Body of pancreas (tissue), 4 donors: Measurements from ENCODE around the gene GATB.

Source experiments
- POLR2A ChIP-seq, 3 donors: fragments of 450-650 bp; IDR thresholded peaks; one replicate each; pipeline ENCODE4 v1.6.1; 2016; ENCODE audit warnings: antibody characterized with exemption in 3 of 3, mild to moderate bottlenecking in 2 of 3
- TF ChIP-seq, protein P1 (sequence below), 7 experiments: fragments of 450-650 bp in 4 of 7; fragments of 200-600 bp in 3 of 7; sonication (generic) in 3 of 7; IDR thresholded peaks; one replicate each; pipeline ENCODE4 v1.5.1; 2016 to 2019; ENCODE audit warnings: antibody characterized with exemption in 7 of 7

DNA sequence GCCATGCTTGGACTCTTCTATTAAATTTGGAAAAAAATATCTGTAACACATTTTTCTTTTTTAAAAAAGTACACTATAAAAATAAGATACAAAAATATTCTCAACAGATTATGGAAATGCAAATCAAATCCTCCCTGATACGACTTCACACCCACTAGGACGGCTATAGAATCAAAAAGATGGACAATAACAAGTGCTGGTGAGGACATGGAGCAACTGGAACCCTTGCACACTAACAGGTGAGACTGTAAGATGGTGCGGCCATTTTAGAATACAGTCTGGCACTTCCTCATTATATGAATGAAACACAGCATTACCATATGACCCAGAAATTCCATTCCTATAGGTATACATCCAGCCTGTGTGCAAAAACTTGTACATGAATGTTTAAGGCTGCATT is 83.6 kb downstream of the GATB start:
- TF ChIP-seq, protein P1, sequence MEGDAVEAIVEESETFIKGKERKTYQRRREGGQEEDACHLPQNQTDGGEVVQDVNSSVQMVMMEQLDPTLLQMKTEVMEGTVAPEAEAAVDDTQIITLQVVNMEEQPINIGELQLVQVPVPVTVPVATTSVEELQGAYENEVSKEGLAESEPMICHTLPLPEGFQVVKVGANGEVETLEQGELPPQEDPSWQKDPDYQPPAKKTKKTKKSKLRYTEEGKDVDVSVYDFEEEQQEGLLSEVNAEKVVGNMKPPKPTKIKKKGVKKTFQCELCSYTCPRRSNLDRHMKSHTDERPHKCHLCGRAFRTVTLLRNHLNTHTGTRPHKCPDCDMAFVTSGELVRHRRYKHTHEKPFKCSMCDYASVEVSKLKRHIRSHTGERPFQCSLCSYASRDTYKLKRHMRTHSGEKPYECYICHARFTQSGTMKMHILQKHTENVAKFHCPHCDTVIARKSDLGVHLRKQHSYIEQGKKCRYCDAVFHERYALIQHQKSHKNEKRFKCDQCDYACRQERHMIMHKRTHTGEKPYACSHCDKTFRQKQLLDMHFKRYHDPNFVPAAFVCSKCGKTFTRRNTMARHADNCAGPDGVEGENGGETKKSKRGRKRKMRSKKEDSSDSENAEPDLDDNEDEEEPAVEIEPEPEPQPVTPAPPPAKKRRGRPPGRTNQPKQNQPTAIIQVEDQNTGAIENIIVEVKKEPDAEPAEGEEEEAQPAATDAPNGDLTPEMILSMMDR (IDR thresholded peaks at IDR 0.05) = no peak
- no peak for TF ChIP-seq POLR2A (IDR thresholded peaks at IDR 0.05)
